Liver (tissue), 9 donors: ENCODE data around the gene KIAA0513. TPM values are rescaled to one million over a fixed set of nuclear protein-coding genes. Genes with fewer than 3 reads are reported as not detected.

Experiments used
- DNase-seq: peaks from one replicate; pipeline ENCODE4 v3.0.0-alpha.2; 2017; ENCODE audit warnings: low spot score
- H3K27ac ChIP-seq, 2 donors: one replicate each; pipeline ENCODE4 v1.7.0; 2013; ENCODE audit warnings: inconsistent platforms in 2 of 2, low read length in 2 of 2, control low read depth in 1 of 2, low read depth in 1 of 2, mild to moderate bottlenecking in 1 of 2
- H3K27me3 ChIP-seq, 4 donors: one replicate each; pipeline versions ENCODE4 v1.6.1 to v1.7.0; 2013; ENCODE audit warnings: low read length in 3 of 4, inconsistent platforms in 1 of 4, mild to moderate bottlenecking in 1 of 4, moderate library complexity in 1 of 4; ENCODE audit not compliant: control insufficient read depth in 4 of 4, insufficient read depth in 4 of 4
- H3K36me3 ChIP-seq, 4 donors: one replicate each; pipeline versions ENCODE4 v1.6.1 to v1.7.0; 2013; ENCODE audit warnings: low read length in 3 of 4, mild to moderate bottlenecking in 3 of 4, low read depth in 1 of 4, moderate library complexity in 1 of 4; ENCODE audit not compliant: control insufficient read depth in 4 of 4, insufficient read depth in 3 of 4
- H3K4me1 ChIP-seq, 4 donors: one replicate each; pipeline versions ENCODE4 v1.6.1 to v1.7.0; 2013; ENCODE audit warnings: low read length in 3 of 4, mild to moderate bottlenecking in 3 of 4, moderate library complexity in 1 of 4; ENCODE audit not compliant: control insufficient read depth in 4 of 4, insufficient read depth in 4 of 4
- H3K4me3 ChIP-seq, 3 donors: one replicate each; pipeline versions ENCODE4 v1.6.1 to v1.7.0; 2013; ENCODE audit warnings: low read length in 3 of 3, control low read depth in 1 of 3, low read depth in 1 of 3, mild to moderate bottlenecking in 1 of 3
- H3K9ac ChIP-seq, 2 donors: one replicate each; pipeline ENCODE4 v1.7.0; 2013; ENCODE audit warnings: low read length in 2 of 2, mild to moderate bottlenecking in 2 of 2, moderate library complexity in 2 of 2, control low read depth in 1 of 2, low read depth in 1 of 2
- H3K9me3 ChIP-seq, 4 donors: one replicate each; pipeline versions ENCODE4 v1.6.1 to v1.7.0; 2013; ENCODE audit warnings: low read length in 3 of 4; ENCODE audit not compliant: control insufficient read depth in 4 of 4
- EGR1 ChIP-seq, 2 donors: IDR thresholded peaks; 2 replicates each; pipeline ENCODE4 v1.6.1; 2016 to 2018; ENCODE audit warnings: antibody characterized with exemption in 2 of 2, low read depth in 2 of 2
- FOXA1 ChIP-seq: IDR thresholded peaks from 2 replicates; pipeline ENCODE4 v1.6.1; 2016; ENCODE audit warnings: antibody characterized with exemption
- GABPA ChIP-seq, 2 donors: IDR thresholded peaks in 1 of 2; conservative IDR thresholded peaks in 1 of 2; 2 replicates each; pipeline ENCODE4 v1.6.1; 2016; ENCODE audit warnings: antibody characterized with exemption in 2 of 2, mild to moderate bottlenecking in 1 of 2, moderate library complexity in 1 of 2
- JUND ChIP-seq, 2 donors: IDR thresholded peaks; 2 replicates each; pipeline ENCODE4 v1.6.1; 2016; ENCODE audit warnings: antibody characterized with exemption in 2 of 2
- RAD21 ChIP-seq, 2 donors: IDR thresholded peaks; 2 replicates each; pipeline ENCODE4 v1.6.1; 2016; ENCODE audit warnings: antibody characterized with exemption in 2 of 2, mild to moderate bottlenecking in 2 of 2
- RXRA ChIP-seq, 2 donors: IDR thresholded peaks; 2 replicates each; pipeline ENCODE4 v1.6.1; 2017 to 2018; ENCODE audit warnings: antibody characterized with exemption in 2 of 2, mild to moderate bottlenecking in 1 of 2
- TAF1 ChIP-seq: conservative IDR thresholded peaks from 2 replicates; pipeline ENCODE4 v1.6.1; 2016; ENCODE audit warnings: antibody characterized with exemption, mild to moderate bottlenecking
- YY1 ChIP-seq: IDR thresholded peaks from 2 replicates; pipeline ENCODE4 v1.6.1; 2016; ENCODE audit warnings: antibody characterized with exemption, mild to moderate bottlenecking
- WGBS: extraction: QIAGEN DNeasy Blood & Tissue Kit; methylation state at CpG from one replicate; pipeline ENCODE4 v1.1.7; 2013; 5-methylcytosine and 5-hydroxymethylcytosine counted together
- polyA plus RNA-seq, 2 donors: library from polyadenylated mRNA; stranded (reverse) in 1 of 2; unstranded in 1 of 2; fragments of 200-250 nt in 1 of 2; fragments of >200 nt in 1 of 2; fragmentation: Nextera tagmentation in 1 of 2; extraction: Ambion mirVana in 1 of 2; gene quantifications; one replicate each; pipeline versions ENCODE4 v1.2.1 to v1.2.3, GENCODE V29; 2013 to 2015
- total RNA-seq, 2 donors: library from RNA; depleted of rRNA; stranded (reverse); fragments of >200 nt; gene quantifications; one replicate each; pipeline ENCODE4 v1.2.3, GENCODE V29; 2014
- TF ChIP-seq, protein P1 (sequence below): IDR thresholded peaks from 2 replicates; pipeline ENCODE4 v1.6.1; 2016; ENCODE audit warnings: antibody characterized with exemption, mild to moderate bottlenecking
- TF ChIP-seq, protein P2 (sequence below): fragments of 150-350 bp; IDR thresholded peaks from 2 replicates; pipeline ENCODE4 v1.5.1; 2017; ENCODE audit warnings: improper control_type of control experiment, low read depth, low read length; ENCODE audit not compliant: missing input control
- donor health status: healthy.
- donor health status: healthy.
- donor health status: healthy.
- donor health status: healthy.
- donor health status: healthy.

The KIAA0513 gene
- total and polyA plus RNA-seq, 4 donors = 1.5 to 5.9 (median 2.9) TPM

DNA sequence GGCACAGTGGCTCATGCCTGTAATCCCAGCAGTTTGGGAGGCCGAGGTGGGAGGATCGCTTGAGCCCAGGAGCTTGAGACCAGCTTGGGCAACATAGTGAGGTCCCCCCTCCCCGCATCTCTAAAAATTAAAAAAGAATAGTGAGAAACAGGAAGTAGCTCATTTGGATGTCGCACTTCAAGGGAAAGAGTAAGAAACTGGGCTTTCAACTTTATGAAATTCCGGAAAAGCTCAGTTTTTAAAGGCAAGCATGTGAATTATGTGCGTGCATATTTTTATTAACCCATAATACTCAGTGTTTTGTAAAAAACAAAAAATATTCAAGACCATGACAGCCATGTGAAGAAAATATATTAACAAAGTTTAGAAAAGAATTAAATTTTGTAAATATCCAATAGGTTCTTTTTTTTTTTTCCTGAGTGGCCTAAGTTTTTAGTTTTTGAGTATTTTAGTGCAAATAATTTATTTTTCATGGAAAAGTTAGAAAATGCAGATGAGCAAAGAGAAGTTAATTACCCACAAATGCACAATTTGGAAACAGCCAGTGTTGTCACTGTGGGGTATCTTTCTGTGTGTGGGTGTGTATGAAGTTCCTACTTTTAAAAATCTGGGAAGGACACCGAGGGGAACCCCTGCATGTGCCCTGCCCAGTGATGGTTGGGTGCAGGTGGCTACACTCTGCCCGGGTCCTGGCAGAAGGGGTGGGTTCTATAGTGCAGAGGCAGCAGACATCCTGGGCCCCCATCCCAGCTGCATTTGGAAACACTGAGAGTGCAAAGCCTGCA is 44.7 kb downstream of the KIAA0513 start:
- H3K27ac ChIP-seq = no peak overlapping the region
- H3K4me3 ChIP-seq = no peak overlapping the region
- H3K9ac ChIP-seq = no peak overlapping the region
- H3K36me3 ChIP-seq = peaks cover 2 to 4% (median 4%) of the 10 kb centered on the region in 4 donors
- no peaks in the 10 kb centered on the region for H3K4me1 ChIP-seq
- H3K9me3 ChIP-seq = no peaks in the 10 kb centered on the region
- WGBS = 92% methylated on average over 8 of the region's 8 CpGs
- TF ChIP-seq RXRA (IDR thresholded peaks at IDR 0.05) = no peak
- TF ChIP-seq FOXA1 = no peak
- TF ChIP-seq, protein P1, sequence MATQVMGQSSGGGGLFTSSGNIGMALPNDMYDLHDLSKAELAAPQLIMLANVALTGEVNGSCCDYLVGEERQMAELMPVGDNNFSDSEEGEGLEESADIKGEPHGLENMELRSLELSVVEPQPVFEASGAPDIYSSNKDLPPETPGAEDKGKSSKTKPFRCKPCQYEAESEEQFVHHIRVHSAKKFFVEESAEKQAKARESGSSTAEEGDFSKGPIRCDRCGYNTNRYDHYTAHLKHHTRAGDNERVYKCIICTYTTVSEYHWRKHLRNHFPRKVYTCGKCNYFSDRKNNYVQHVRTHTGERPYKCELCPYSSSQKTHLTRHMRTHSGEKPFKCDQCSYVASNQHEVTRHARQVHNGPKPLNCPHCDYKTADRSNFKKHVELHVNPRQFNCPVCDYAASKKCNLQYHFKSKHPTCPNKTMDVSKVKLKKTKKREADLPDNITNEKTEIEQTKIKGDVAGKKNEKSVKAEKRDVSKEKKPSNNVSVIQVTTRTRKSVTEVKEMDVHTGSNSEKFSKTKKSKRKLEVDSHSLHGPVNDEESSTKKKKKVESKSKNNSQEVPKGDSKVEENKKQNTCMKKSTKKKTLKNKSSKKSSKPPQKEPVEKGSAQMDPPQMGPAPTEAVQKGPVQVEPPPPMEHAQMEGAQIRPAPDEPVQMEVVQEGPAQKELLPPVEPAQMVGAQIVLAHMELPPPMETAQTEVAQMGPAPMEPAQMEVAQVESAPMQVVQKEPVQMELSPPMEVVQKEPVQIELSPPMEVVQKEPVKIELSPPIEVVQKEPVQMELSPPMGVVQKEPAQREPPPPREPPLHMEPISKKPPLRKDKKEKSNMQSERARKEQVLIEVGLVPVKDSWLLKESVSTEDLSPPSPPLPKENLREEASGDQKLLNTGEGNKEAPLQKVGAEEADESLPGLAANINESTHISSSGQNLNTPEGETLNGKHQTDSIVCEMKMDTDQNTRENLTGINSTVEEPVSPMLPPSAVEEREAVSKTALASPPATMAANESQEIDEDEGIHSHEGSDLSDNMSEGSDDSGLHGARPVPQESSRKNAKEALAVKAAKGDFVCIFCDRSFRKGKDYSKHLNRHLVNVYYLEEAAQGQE = no peak
- no peaks in the 10 kb centered on the region for H3K27me3 ChIP-seq
- no peak for DNase-seq

DNA sequence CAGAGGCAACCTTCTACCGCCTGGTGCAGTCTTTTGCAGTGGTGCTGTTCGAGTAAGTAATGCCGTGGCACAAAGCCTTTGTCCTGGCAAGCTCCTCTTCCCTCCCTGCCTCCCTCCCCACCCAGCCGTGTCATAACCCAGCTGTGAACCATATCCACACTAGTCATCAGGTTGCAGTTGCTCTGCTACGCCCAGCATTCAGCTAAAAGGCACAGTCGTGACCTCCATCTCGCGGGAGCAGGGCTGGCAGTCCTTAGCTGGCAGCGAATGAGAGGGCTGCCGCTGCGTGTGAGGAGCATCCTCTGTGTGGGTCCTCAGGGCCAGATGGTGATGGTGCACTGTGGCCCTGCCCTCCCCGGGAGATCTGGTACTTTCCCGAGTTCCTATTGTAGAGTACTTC is 45.4 kb downstream of the KIAA0513 start:
- Histone ChIP-seq H3K27me3 (no peaks in the 10 kb centered on the region), H3K4me1 (no peaks in the 10 kb centered on the region), H3K4me3 (no peak overlapping the region), H3K9ac (no peak overlapping the region), H3K36me3 (peaks cover 2 to 4% (median 3%) of the 10 kb centered on the region in 4 donors), H3K27ac (no peak overlapping the region), H3K9me3 (no peaks in the 10 kb centered on the region)
- DNase-seq = no peak
- 93% methylated on average over 13 of the region's 13 CpGs for WGBS
- TF ChIP-seq EGR1 (IDR thresholded peaks at IDR 0.05; ENCODE audit: low read depth in 2 of 2) (no peak), FOXA1 (no peak), RAD21 (IDR thresholded peaks at IDR 0.05) (no peak)
- TF ChIP-seq, protein P2, sequence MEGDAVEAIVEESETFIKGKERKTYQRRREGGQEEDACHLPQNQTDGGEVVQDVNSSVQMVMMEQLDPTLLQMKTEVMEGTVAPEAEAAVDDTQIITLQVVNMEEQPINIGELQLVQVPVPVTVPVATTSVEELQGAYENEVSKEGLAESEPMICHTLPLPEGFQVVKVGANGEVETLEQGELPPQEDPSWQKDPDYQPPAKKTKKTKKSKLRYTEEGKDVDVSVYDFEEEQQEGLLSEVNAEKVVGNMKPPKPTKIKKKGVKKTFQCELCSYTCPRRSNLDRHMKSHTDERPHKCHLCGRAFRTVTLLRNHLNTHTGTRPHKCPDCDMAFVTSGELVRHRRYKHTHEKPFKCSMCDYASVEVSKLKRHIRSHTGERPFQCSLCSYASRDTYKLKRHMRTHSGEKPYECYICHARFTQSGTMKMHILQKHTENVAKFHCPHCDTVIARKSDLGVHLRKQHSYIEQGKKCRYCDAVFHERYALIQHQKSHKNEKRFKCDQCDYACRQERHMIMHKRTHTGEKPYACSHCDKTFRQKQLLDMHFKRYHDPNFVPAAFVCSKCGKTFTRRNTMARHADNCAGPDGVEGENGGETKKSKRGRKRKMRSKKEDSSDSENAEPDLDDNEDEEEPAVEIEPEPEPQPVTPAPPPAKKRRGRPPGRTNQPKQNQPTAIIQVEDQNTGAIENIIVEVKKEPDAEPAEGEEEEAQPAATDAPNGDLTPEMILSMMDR = no peak

DNA sequence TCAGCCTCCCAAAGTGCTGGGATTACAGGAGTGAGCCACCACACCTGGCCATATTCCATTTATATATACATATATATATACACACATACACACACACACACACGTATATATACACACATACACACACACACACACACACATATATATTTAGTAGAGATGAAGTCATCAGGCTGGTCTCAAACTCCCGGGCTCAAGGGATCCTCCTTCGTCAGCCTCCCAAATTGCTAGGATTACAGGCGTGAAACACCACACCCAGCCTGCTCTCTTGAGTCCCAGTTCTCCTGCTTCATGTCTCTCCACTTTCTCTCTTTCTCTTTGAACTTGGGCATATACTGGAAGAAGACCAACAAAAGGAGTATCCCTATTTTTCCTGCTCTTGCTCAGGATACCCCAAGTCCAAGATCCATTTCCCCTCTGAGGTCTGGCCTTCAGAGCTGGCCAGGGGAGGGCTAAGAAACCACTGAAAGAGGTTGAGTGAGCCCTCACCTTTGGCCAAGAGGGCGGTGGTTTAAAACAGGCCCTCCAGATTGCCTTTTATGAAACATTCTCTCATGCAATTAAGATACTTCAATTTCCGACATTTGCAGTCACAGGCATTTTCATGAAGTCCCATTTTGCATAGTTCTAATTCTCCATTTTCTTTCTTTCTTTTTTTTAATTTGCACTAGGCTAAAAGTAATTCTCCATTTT is 46.8 kb downstream of the KIAA0513 start:
- no peak overlapping the region for H3K4me3 ChIP-seq
- no peak for DNase-seq
- no peaks in the 10 kb centered on the region for H3K4me1 ChIP-seq
- no peaks in the 10 kb centered on the region for H3K9me3 ChIP-seq
- WGBS = 95% methylated on average over 6 of the region's 6 CpGs
- H3K27ac ChIP-seq = no peak overlapping the region
- no peak overlapping the region for H3K9ac ChIP-seq
- H3K27me3 ChIP-seq = no peaks in the 10 kb centered on the region
- H3K36me3 ChIP-seq = peaks cover 3 to 11% (median 6%) of the 10 kb centered on the region in 4 donors
- TF ChIP-seq, protein P2 = no peak
- TF ChIP-seq, protein P1 = no peak
- TF ChIP-seq YY1 = no peak
- no peak for TF ChIP-seq EGR1 (IDR thresholded peaks at IDR 0.05; ENCODE audit: low read depth in 2 of 2)
- no peak for TF ChIP-seq TAF1
- TF ChIP-seq JUND (IDR thresholded peaks at IDR 0.05) = no peak
- no peak for TF ChIP-seq GABPA (IDR thresholded peaks at IDR 0.05 in 1 of 2, conservative IDR thresholded peaks at IDR 0.05 in 1 of 2)
